Stimulated activated CD4-positive, alpha-beta T cell treated with anti-CD3 and anti-CD28 coated beads, Interleukin-12 subunit alpha, Interleukin-12 subunit beta, amount 100 ng/mL, for 48 hours (primary cell): ENCODE results near the gene PGF.
"Not testable (repeated sequence)": the region's sequence is repeated elsewhere in the genome, so short reads cannot be mapped to it uniquely, and the experiment has no call there.

ENCODE experiments used
- DNase-seq, 3 donors: peaks; one replicate each; pipeline ENCODE4 v3.0.0-alpha.2; 2020; ENCODE audit warnings: low read depth in 2 of 3, low spot score in 1 of 3

Gene PGF

GRCh38 chr14:74945261-74945851 lies 10.0 kb downstream of the PGF start:
- peak in 2 of 3 donors; percentile 20 to 46 for DNase-seq

- DNase-seq, result no peak
Measured at GRCh38 chr14:74942608-74943007, 12.8 kb downstream of the PGF start.

GRCh38 chr14:74942181-74942580 lies 13.2 kb downstream of the PGF start:
- no peak for DNase-seq

- DNase-seq, result peak; percentile 44 to 49 (median 48)
Measured at GRCh38 chr14:74941676-74942097, 13.7 kb downstream of the PGF start.

- DNase-seq, result no peak
Measured at GRCh38 chr14:74940956-74941565, 14.3 kb downstream of the PGF start.

- no peak for DNase-seq
Measured at GRCh38 chr14:74938531-74939495, 16.6 kb downstream of the PGF start.

GRCh38 chr14:74937171-74937570 lies 18.2 kb downstream of the PGF start:
- no peak for DNase-seq

GRCh38 chr14:74936731-74937130 lies 18.7 kb downstream of the PGF start:
- no peak for DNase-seq

GRCh38 chr14:74936151-74936550 lies 19.2 kb downstream of the PGF start:
- DNase-seq, result no peak

GRCh38 chr14:74935360-74935680 lies 20.1 kb downstream of the PGF start:
- no peak for DNase-seq

- DNase-seq, result no peak
Measured at GRCh38 chr14:74934476-74935359, 20.7 kb downstream of the PGF start.

- DNase-seq, result no peak
Measured at GRCh38 chr14:74934041-74934440, 21.4 kb downstream of the PGF start.

GRCh38 chr14:74932936-74933335 lies 22.5 kb downstream of the PGF start:
- DNase-seq, result not testable (repeated sequence)

GRCh38 chr14:74932401-74932901 lies 22.9 kb downstream of the PGF start:
- DNase-seq, result no peak

GRCh38 chr14:74931744-74932143 lies 23.7 kb downstream of the PGF start:
- not testable (repeated sequence) for DNase-seq

- no peak for DNase-seq
Measured at GRCh38 chr14:74929242-74929641, 26.2 kb downstream of the PGF start.

GRCh38 chr14:74927225-74927624 lies 28.2 kb downstream of the PGF start:
- no peak for DNase-seq

- no peak for DNase-seq
Measured at GRCh38 chr14:74924061-74924460, 31.3 kb downstream of the PGF start.

GRCh38 chr14:74922752-74923401 lies 32.5 kb downstream of the PGF start, which contains the start of gene RPS6KL1:
TSS of gene RPS6KL1 (minus strand) at chr14:74923260. CDS start at chr14:74921541, 1,719 bp downstream.
- peak; percentile 39 to 62 (median 59) for DNase-seq
